Activated CD4-positive, CD25-positive, alpha-beta regulatory T cell (primary cell): Measurements from ENCODE around the gene VPS13D.
"Not testable (repeated sequence)": the region's sequence is repeated elsewhere in the genome, so short reads cannot be mapped to it uniquely, and the experiment has no call there.

Experiments used
- DNase-seq, 4 experiments: peaks; one replicate each; lab custom pipeline; 2025; lab: John Stamatoyannopoulos, UW

The VPS13D gene

DNA sequence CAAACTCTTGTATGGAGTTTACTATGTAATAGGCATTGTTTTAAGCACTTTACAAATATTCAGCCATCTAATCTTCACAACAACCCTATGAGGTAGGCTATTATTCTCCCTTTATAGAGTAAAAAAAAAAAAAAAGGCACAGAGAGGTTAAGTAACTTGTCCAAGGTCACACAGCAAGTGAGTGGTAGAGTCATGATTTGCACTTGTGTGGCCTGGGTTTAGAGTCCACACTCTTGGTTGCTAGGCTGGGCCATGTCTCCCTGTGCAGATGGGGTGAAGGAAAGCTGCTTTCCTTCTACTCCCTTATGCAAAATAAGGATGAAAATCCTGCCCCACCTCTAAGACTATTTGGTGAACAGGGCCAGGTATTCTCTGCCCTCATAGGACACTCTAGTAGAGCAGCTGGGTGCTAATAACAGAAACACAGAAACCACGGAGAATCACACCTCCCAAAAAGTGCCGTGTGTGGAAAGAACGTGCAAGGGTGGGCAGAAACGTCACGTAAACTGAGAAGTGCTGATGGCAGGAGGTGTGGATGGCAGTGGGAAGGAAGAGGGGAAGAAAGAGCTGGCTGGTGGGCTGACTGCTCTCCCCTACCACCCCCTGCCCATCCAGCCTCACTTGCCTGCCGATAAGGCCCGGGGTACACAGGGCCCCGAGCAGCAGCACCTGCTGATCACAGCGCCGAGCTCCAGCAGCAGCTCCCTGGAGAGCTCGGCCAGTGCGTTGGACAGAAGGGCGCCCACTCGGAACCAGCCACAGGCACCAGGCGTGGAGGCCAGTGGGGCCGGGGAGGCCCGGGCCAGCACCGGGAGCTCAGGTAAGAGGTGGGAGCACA is 28.3 kb upstream of the VPS13D start:
- no peak for DNase-seq

DNA sequence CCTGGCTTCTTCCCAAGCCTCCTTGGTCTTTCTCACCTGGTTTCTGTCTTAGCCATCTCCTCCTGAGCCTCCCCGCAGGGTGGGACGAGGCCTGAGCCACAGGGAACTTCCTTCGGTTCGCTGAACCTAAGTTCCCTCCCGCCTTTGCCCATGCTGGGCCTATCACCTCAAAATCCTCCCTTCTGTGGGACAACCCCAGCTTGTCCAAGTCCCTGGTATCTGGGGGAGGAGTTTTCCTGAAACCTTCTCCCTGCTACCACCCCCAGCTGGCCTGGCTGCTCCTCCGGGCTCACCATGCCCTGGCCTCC is 27.7 kb upstream of the VPS13D start:
- no peak for DNase-seq

DNA sequence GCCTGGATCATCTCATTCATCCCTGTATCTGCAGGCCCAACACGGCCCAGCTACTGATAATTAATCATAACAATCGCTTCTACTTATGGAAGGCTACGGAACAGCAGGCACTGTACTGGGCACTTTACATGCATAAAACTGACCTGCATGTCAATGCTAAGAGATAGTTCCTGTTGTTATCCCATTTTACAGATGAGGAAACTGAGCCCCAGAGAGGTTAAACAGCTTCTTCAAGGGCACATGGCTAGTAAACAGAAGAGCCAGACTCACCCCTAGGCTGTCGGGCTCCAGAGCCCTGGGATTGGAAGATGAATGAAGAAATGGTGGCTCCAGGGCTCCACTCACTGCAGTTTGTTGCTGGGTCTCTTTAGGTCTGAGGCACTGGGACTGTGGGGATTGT is 27.3 kb upstream of the VPS13D start:
- no peak for DNase-seq

DNA sequence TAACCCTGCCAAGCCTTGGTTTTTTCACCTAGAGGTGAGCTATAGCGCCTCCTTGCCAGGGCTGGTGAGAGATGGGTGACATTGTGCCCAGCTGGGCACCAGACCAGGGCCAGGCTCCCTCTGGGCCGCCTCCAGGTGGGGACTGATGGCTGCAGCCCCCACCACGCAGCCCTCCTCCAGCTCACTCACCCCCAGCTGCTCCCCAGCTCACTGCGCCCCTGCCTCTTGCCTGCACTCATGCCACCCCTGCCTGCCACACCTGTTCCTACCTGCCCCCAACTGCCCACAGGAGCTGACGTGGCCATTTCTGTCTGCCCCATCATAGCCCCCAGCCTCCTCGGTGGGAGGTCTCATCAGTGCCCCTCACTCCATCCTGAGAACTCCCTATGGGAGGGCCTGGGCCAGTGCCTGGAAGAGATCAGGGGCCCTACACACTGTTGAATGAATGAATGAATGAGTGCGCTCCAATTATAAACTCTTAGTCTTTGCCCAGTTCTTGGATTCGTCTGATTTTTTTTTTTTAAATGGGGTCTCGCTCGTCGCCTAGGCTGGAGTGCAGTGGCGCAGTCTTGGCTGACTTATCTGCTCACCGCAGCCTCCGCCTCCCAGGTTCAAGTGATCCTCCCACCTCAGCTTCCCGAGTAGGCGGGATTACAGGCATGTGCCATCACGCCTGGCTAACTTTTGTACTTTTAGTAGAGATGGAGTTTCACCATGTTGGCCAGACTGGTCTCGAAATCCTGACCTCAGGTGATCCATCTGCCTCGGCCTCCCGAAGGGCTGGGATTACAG is 26.4 kb upstream of the VPS13D start:
- no peak for DNase-seq

DNA sequence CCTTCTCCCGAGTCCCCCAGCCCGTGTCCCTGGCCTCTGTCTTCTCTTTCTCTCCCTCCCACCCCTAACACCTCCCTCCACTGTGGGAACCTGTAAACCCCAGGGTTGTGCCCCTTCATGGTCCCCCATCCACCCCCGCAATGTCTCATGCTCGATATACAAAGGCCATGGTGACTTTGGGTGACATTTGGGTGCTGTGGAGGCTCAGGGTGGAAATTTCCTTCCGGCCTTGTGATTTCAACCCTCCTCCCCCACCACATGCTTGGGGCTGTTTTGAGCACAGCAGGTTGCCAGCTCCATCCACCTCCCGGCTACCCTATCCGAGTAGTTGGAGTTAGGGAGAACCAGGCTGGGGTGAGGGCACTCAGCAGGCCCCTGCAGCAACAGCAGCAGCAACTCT is 25.7 kb upstream of the VPS13D start:
- peak in 1 of 4 experiments; percentile 45 for DNase-seq

DNA sequence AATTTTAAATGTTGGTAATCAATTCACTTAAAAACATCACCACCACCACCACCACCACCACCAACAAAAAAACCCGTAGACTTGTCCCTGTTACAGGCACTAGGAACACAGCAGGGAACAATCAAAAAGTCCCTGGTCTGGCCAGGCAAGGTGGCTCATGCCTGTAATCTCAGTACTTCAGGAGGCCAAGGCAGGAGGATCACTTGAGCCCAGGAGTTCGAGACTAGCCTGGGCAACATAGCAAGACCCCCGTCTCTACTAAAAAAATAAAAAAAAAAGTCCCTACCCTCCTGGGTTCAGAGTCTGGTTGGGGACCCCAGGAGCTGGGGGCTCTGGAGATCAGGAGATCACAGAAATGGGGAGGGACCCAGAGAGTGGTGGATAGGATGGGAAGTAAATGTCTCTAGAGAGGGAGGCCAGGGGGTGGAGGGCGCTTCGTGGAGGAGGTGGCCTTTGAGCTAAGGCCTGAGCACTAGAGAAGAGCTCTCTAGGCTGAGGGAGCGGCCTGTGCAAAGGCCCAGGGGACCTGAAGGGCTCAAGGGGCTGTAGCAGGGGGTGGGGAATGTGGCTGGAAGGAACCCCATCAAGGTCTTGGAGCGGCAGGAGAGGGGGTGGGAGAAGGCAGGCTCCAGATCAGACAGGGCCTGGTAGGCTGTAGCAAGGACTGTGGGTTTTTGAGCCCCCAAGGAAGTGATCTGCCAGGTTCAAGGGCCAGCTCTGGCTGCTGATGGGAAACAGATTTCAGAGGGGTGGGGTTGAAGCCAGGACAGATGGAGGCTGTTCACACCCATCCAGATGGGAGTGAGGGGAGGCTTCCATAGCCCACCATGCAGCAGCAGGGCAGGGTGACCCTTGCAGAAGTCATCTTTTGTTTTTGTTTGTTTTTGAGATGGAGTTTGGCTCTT is 24.8 kb upstream of the VPS13D start:
- no peak for DNase-seq

DNA sequence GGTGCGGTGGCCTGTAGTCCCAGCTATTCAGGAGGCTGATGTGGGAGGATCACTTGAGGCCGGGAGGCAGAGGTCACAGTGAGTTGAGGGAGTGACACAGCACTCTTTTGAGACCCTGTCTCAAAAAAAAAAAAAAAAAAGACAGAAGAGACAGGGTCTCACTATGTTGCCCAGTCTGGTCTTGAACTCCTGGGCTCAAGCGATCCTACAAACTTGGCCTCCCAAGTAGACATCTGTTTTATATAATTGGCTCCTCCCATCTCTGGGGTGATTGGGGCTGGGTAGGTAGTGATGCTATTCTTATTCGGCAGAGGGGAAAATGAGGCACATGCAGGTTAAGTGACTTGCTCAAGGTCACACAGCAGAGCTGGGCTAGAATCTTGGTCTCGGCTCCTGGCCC is 23.6 kb upstream of the VPS13D start:
- no peak for DNase-seq

DNA sequence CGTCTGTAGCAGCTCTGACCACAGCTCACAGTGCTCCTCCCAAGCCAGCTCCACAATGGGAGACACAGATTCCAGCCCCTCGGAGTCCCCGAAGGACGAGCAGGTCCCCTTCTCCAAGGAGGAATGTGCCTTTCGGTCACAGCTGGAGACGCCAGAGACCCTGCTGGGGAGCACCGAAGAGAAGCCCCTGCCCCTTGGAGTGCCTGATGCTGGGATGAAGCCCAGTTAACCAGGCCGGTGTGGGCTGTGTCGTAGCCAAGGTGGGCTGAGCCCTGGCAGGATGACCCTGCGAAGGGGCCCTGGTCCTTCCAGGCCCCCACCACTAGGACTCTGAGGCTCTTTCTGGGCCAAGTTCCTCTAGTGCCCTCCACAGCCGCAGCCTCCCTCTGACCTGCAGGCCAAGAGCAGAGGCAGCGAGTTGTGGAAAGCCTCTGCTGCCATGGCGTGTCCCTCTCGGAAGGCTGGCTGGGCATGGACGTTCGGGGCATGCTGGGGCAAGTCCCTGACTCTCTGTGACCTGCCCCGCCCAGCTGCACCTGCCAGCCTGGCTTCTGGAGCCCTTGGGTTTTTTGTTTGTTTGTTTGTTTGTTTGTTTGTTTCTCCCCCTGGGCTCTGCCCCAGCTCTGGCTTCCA is 22.9 kb upstream of the VPS13D start:
- no peak for DNase-seq

DNA sequence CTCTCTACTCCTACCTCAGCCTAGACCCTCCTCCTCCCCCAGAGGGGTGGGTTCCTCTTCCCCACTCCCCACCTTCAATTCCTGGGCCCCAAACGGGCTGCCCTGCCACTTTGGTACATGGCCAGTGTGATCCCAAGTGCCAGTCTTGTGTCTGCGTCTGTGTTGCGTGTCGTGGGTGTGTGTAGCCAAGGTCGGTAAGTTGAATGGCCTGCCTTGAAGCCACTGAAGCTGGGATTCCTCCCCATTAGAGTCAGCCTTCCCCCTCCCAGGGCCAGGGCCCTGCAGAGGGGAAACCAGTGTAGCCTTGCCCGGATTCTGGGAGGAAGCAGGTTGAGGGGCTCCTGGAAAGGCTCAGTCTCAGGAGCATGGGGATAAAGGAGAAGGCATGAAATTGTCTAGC is 21.6 kb upstream of the VPS13D start:
- DNase-seq: no peak

DNA sequence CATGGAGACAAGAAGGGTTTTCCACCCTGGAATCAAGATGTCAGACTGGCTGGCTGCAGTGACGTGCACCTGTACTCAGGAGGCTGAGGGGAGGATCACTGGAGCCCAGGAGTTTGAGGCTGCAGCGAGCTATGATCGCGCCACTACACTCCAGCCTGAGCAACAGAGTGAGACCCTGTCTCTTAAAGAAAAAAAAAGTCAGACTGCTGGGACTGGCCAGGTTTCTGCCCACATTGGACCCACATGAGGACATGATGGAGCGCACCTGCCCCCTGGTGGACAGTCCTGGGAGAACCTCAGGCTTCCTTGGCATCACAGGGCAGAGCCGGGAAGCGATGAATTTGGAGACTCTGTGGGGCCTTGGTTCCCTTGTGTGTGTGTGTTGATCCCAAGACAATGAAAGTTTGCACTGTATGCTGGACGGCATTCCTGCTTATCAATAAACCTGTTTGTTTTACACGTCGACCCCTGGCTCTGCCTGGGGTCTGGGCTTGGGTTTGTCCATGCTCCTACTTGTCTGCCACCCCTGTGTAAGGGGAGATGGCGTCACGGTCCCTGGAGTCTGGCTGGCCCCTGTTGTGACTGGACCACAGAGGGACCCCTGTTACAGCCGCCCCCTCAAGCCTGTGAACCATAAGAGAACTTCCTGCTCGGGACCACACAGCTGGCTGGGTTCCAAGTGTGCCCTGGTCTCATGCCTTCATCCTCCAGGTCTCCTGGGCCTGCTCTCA is 20.9 kb upstream of the VPS13D start:
- peak; percentile 70 to 95 (median 82) for DNase-seq

DNA sequence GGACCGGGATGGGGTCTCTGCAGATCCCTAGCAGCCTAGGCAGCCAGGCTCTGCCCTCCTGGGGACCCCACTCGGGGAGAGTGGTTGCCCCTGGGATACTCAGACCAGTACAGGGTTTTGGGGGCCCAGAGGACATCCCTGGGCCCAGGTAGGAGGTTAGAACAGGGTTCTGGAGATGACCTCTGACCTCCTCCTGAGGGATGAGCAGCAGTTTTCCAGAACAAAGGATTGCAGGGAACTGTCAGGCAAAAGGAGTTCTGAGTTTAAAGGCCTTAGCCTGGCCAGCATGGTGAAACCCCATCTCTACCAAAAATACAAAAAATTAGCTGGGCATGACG is 20.4 kb upstream of the VPS13D start:
- no peak for DNase-seq

DNA sequence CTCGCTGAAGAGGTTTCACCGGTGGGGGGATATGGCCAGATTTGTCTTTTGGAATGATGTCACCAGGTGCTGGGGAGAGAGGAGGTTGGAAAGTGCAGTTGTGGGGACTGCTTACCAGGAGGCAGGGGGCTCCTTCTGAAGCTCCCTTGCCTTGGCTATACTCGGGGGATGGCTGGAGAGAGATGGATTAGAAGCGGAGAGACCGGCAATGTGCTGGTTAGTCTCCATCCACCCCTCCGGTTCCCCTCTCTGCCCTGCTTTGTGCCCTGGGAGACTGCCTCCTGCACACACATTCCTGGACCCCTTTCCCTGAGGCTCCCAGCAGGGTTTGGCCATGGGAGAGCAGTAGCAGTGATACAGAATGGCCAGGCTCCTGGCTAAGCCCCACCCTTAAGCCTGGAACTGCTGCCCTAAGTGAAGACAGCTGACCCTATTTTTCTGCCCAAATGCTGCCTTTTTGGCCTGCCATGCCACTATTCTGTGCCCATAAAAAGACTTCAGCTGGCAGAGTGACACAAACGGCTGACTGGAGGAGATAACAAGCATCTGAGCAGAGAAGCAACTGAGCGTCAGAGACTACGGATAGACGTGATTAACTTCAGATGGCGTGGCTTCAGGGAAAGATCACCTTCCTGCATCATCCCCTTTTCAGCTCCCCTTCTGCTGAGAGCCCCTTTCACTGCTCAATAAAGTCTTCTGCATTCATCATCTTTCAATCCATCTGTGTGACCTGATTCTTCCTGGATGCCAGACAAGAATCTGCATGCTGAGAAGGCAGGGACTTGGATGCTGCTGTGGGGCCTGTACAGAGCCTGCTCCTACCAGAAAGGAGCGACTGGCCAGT is 14.5 kb upstream of the VPS13D start:
- no peak for DNase-seq

DNA sequence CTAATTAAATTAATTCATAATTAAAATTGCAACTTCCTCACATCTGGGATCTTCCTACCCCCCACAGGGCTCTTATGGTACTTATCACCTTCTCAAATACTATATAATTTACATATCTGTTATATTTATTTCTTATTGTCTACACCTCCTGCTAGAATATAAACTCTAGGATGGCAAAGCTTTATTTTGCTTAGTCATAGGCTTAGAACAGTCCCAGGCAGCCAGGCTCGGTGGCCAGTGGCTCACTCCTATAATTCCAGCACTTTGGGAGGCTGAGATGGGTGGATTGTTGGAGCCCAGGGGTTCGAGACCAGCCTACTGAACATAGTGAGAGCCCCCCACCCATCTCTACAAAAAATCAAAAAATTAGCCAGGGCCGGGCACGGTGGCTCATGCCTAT is 10.0 kb upstream of the VPS13D start:
- no peak for DNase-seq

DNA sequence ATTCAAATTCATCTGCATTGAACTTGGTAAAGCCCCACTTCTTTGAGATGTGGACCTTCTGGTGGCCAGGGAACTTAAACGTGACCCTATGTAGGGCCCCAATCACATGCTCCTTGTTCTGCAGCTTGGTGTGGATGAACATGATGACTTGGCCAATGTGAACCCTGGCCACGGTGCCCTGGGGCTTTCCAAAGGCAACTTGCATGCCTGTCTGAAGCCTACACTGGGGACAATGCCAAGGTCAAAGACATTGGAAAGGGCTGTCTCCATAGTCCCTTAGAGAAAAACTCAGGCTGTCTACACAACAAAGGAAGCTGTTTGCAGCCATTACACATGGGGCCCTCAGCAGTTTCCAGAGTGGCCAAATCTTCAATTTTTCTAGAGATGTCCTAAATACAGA is 8.9 kb upstream of the VPS13D start:
- no peak for DNase-seq

DNA sequence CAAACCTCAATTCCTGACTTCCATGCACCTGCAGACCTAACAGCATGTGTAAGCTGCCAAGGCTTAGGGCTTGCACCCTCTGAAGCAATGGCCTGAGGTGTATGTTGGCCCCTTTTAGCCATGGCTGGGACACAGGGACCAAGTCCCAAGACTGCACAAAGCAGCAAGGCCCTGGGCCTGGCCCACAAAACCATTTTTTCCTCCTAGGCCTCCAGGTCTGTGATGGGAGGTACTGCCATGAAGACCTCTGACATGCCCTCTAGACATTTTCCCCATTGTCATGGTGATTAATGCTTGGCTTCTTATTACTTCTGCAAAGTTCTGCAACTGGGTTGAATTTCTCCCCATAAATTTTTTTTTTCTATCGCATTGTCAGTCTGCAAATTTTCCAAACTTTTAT is 7.1 kb upstream of the VPS13D start:
- DNase-seq: not testable (repeated sequence)

DNA sequence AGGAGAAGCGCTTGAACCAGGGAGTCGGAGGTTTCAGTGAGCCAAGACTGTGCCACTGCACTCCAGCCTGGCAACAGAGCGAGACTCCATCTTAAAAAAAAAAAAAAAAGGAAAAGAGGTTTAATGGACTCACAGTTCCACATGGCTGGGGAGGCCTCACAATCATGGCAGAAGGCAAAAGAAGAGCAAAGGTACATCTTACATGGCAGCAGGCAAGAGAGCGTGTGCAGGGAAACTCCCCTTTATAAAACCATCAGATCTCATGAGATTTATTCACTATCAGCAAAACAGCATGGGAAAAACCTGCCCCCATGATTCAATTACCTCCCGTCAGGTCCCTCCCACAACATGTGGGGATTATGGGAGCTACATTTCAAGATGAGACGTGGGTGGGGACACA is 5.7 kb upstream of the VPS13D start:
- not testable (repeated sequence) for DNase-seq

DNA sequence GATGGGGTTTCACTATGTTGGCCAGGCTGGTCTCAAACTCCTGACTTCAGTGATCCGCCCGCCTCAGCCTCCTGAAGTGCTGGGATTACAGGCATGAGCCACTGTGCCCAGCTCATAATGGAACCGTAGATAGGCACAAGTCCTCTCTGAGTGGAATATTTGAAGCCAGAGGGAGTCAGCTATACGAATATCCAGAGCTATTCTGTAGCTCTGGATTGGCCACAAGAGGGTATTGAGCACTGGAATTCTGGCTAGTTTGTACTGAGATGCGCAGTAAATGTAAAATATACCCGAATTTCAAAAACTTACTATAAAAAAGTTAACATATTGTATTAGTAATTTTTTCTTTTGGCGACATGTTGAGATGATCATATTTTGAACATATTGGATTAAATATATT is 851 bp upstream of the VPS13D start:
- no peak for DNase-seq

DNA sequence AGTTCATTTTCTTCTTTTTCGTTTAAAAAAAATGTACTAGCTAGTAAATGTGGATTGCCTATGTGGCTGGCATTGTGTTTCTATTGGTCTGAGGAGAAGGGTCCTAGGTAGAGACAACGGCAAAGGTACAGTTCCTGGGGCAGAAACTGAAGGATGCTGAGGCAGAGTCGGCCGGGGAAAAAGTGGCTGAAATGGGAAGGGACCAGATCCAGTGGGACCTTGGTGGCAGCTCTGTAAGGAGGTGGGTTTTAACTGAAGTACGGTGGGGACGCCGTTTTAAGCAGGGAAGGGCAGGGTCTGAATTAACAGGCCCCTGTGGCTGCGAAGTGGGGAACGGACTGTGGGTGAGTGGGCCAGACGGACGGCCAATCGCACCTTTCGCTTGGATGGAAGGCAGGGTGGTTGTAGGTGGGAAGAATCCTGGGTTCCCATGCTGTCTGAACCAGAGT is 420 bp upstream of the VPS13D start:
- no peak for DNase-seq

DNA sequence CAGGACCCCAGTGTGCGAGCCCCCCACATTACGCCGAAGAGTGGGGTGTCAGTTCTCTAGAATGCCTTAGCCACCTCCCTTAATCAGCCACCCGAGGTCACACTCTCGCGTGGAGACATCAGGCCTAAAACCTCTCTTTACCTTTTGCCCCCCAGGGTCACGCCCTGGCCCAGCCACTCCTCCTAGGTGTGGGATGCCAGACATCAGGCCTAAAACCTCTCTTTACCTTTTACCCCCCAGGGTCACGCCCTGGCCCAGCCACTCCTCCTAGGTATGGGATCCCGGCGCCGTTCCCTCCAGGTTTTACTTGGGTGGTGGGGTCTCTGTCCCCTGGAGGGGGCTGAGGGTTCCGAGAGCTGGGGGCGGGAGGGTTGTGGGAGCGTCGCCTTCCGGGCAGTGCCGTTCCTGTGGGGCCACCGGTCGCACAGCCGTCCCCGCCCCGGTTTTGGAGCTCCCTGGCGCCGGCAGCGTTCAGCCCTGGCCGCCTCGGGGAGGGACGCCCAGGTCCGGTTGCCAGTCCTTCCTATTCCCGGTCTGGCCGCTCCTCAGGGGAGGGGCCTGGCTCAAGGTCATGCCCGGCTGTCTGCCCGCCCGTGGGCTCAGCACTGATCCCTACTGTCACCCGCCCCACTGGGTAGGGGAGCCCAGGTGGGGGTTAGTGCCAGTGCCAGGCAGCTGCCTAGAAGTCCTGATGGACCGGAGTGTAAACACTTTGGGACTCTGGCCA is 882 bp downstream of the VPS13D start:
- DNase-seq: no peak

DNA sequence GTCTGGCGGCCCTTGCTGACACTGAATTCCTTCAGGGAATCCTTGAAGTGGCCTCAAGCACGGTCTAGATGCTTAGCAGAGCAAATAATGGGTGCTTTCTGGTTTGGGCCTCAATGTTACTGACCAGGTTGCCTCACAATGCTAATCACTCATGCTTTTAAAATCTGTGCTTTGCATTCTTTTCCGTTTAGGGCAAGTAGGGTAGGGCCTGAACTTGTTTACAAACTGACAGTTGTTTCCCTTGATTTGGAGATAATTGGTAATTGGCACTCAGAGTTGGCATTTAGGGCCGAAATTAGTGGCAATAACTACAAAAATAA is 1.4 kb downstream of the VPS13D start:
- DNase-seq: no peak
